NCI-H69 (cell line): Measurements from ENCODE around the gene RALGPS1.

Experiments used
- DNase-seq: peaks from one replicate; lab custom pipeline; 2025; lab: John Stamatoyannopoulos, UW

RALGPS1 gene

DNA sequence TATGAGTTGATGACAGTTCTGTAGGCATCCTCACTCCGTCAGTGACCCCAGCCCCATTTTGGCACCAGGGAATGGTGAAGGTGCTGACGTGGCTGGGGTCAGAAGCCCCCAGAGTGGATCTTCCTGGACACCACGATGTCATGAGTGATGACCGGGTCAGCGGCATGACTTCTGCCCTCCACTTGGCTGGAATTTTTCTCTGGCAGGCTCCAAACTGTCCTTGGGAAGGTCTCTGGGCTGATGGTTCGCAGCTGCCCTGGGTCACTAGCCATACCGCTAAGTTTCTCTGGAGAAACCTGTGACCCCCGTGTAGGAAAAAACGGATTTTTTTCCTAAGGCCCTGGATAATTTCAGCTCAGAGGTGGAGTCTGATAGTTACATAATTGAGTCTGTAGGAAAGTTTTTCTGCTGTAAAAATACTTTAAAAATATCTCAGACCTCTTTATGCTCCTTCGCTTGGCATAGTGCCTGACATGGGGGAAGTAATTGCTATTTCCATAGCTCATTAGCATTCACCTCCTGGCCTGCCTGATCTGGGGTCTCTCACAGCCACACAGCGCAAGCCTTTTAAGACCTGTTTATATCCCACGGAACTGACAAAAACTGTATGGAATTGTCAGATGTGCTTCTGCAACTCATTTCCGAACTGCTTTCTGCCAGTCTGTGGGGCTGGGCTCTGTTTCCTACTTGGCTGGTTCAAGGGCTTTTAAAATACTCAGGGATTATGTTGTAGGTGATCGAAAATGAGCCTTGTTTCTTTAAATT lies 138.7 kb downstream of the RALGPS1 start:
- DNase-seq, result no peak

GRCh38 chr9:127053960-127054359 lies 139.4 kb downstream of the RALGPS1 start:
- DNase-seq, result no peak

DNA sequence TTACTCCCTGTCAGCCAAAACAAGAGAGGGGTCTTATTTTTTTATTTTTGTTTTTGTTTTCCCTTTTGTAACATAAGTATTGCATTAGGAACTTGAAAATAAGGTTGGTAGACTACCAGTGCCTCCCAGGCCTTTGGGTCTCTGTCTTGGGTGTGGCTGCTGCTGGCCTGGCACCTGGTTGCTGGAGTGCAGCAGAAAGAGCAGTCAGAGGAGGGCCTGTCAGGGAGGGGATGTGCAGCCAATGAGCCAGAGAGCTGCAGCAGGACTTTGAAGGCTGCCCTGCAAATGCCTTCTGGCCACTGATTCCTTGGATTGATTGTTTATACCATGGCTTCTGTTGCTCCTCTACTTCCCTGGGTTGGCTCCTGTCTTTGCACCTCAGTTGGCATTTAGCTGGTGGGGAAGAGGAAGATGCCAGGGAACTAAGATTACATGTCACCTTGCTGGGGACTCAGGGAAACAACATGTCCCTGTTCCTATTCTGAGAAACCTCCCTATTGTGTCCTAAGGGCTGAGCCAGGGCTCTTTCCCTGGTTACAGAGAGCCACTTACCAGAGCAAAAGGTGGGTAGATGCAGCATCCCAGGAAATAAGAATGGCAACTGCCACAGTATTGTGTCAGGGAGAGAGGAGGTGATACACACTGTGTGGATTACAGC lies 141.3 kb downstream of the RALGPS1 start:
- peak; percentile 42 for DNase-seq

DNA sequence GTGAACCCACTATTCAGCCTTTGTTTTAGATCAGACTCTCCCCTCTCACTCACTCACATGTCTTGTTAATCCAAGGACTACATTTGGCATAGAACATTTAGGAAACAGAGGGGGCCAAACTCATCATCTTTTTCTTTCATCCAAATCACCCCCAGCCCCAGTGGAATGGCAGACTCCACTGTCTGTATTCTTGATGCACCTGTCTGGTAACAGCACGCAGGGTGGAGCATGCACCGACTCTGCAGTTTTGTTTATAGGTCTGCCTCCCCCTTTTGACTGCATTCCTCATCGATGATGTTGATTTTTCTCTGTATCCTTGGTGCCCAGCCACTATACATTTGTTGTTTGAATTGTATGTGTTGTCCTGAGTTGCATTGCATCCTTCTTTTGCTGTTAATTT lies 141.9 kb downstream of the RALGPS1 start:
- no peak for DNase-seq

DNA sequence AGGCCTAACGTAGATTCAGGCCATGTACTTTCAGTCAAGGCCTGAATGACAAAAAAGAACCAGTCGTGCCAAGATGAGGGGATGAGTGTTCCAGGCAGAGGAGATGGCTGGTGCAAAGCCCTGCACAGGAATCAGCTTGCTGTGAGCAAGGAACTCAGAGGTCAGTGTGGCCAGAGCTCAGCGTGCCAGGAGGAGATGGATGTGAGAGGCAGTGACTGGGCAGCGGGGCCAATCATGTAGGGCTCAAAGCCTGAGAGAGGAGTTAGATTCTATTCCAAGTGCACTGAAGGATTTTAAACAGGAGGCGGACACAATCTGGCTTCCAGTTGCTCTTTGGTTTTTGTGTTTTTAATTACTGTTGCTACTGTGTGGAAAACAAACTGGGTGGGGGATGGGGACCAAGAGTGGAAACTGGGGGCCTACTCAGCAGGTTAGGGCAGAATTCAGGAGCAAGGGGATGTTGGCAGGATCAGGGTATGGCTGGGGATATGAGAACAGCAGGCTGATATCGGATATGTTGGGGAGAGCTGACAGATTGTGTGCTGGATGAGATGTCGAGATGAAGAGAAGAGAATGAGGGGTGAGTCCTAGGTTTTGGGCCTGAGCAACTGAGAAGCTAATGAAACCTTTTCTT lies 143.5 kb downstream of the RALGPS1 start:
- DNase-seq, result no peak

GRCh38 chr9:127058645-127059021 lies 144.1 kb downstream of the RALGPS1 start:
- DNase-seq, result peak; percentile 66

DNA sequence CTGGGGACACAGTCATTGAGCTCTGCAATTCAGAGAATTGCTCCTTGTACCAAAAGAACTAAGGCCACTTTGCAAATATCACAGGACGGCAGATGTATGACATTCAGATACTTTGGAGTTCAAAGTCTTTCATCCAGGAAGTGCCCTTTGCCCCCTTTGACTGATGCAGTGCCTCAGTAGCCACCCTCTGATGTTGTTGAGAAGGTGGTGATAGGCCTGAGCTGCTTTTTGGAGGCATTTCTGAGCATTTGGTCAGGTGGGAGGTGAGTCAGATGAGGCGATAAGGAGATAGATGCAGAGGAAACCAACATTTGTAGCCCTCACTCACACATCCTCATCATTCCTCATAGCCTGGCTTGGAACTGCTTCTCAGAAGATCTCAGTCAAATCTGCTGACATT lies 144.4 kb downstream of the RALGPS1 start:
- DNase-seq, result no peak

- no peak for DNase-seq
Observed at GRCh38 chr9:127059765-127060361, 145.3 kb downstream of the RALGPS1 start.

GRCh38 chr9:127061411-127061810 lies 146.8 kb downstream of the RALGPS1 start:
- DNase-seq, result no peak

DNA sequence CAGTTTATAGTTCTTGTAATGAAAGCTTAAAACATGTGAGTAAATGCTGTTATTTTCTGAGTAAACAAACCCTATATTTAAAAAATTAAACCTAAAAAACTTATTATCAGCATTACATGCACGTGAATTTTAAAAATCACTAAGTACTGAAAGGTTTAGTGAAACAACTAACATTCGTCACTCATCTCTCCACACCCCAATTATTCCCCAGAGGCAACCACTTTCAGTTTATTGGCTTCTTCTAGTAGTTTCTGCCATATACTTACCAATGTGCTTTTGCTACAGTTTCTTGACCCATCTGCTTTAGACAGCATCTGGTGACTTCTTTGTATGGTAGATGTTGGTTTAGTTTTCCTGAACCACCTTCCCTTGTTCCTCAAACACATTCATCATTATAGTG lies 149.8 kb downstream of the RALGPS1 start:
- DNase-seq, result no peak

DNA sequence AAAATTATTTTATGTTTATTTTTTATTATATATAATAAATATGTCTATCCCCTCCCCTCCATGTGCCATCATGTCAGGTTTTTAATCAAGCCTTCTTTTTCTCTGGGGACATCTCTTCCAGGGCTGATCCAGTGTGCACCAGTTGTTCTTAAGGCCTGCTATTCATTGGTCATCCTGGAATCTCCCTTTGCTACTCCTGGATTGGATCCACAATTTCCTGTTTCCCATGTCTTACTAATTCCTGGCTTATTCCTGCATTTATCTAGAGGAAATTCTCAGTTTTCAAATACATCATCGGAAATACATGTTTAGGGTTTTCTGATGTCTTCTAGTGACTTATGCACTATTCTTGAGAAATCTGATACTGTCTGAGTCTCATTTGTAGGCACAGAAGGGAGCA lies 151.0 kb downstream of the RALGPS1 start:
- DNase-seq, result no peak

GRCh38 chr9:127066060-127066850 lies 151.7 kb downstream of the RALGPS1 start:
- no peak for DNase-seq

DNA sequence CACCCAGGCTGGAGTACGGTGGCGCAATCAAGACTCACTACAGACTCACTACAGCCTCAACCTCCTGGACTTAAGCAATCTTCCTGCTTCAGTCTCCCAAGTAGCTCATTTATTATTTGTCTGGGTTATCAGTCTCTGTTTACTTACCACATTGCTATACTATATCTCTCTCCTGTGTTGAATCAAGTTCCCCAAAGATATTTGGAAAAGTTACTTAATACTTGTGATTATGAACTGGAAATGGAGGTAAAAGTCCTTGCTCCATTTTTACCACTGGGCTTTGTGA lies 152.2 kb downstream of the RALGPS1 start:
- no peak for DNase-seq

GRCh38 chr9:127067603-127068220 lies 153.1 kb downstream of the RALGPS1 start:
- no peak for DNase-seq

GRCh38 chr9:127074561-127075548 lies 160.3 kb downstream of the RALGPS1 start:
- peak; percentile 90 for DNase-seq

DNA sequence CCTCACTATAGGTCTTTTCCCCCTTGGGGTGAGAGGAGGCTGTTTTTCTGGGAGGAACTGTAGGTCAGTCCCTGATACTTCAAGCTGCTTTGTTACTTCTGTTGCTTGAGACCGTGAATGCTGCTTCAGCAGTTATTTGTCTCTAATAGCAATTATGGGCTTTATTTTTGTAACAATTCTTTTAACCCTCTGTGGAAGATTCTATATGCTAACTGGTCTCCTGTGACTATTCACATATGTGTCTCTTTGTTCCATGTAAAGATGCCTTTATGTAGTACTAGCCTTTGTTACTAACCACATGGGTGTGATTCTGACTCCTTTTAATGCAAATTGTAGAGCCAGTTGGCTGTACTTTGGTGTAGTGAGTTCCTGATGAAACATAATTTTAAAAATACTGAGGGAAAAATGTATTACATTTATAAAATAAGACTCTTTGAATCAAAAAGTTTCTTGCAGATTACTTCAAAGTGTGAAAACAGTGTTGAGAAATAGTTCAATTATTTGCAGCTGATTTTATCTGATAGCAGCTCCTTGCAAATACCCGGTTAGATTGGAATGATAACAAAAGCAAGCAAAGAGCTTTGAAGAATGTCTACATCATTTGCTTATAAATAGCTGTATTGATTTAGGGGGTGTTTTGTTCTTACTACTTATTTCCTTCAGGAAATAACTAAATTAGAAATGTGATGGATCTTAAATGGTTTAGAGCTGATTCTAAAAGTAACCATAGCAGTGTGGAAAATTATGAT lies 161.2 kb downstream of the RALGPS1 start:
- no peak for DNase-seq

GRCh38 chr9:127076860-127077643 lies 162.5 kb downstream of the RALGPS1 start:
- no peak for DNase-seq

DNA sequence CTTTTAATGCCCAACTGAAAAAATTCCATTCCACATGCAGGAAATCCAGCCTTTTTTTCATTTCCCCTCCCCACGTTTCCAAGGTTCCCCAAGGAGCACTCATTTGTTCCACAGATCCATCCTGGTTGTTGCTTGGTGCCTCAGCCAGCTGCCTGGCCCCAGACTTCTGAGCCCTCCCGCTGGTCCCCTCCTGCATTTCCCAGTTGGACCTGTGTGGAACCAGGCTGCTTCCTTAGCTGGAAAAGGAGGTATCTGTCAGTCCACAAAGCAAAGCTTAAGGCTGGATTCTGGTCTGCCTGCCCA lies 163.0 kb downstream of the RALGPS1 start:
- DNase-seq, result no peak

DNA sequence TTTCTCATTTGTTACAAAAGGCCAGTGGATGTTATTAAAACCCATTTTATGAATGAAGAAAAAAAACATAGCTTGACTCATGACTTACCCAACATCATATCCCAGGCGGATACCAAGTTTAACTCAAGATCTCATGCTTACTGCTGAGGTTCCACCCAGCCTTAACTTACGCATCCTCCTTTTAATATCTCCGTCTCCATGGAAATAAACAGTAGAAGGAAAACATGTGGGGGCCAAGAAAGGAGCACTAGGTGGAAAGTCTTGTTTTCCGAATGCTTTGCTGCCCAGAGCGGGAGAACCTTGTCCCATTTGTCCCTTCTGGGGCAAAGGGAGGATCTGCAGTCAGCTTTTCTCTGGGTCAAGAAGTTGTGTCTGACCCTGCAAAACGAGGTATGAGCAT lies 163.8 kb downstream of the RALGPS1 start:
- no peak for DNase-seq
